Heart right ventricle (tissue), 16 donors: ENCODE measurements around the gene SLC4A2. TPM values are rescaled to one million over a fixed set of nuclear protein-coding genes. Genes with fewer than 3 reads are reported as not detected.
A peak's percentile ranks its signal among the peaks of the same experiment; 100 is the strongest.

ENCODE experiments used
- ATAC-seq, 8 donors: fragments of 200-7000 bp; cut with Tn5 transposase; one replicate each; pipeline ENCODE4 v1.9.1; 2020; ENCODE audit warnings: mild to moderate bottlenecking in 8 of 8, moderate library complexity in 8 of 8, moderate number of reproducible peaks in 1 of 8
- DNase-seq, 2 donors: peaks; one replicate each; pipeline ENCODE4 v3.0.0-alpha.2; 2020
- H3K27ac ChIP-seq, 10 donors: fragments of 200-600 bp; sonication (generic) in 2 of 10; one replicate each; pipeline versions ENCODE4 v1.5.0 to v1.8.0; 2020 to 2022; ENCODE audit warnings: mild to moderate bottlenecking in 3 of 10
- H3K27me3 ChIP-seq, 7 donors: fragments of 200-600 bp; one replicate each; pipeline ENCODE4 v1.8.0; 2021 to 2022; ENCODE audit warnings: mild to moderate bottlenecking in 2 of 7
- H3K36me3 ChIP-seq, 9 donors: fragments of 200-600 bp; sonication (generic) in 1 of 9; one replicate each; pipeline versions ENCODE4 v1.5.0 to v1.8.0; 2020 to 2022; ENCODE audit warnings: mild to moderate bottlenecking in 2 of 9
- H3K4me1 ChIP-seq, 9 donors: fragments of 200-600 bp; sonication (generic) in 1 of 9; one replicate each; pipeline versions ENCODE4 v1.5.0 to v1.8.0; 2020 to 2022; ENCODE audit warnings: mild to moderate bottlenecking in 4 of 9
- H3K4me3 ChIP-seq, 10 donors: fragments of 200-600 bp; sonication (generic) in 2 of 10; one replicate each; pipeline versions ENCODE4 v1.5.0 to v1.8.0; 2020 to 2022; ENCODE audit warnings: mild to moderate bottlenecking in 7 of 10, moderate library complexity in 2 of 10
- H3K9me3 ChIP-seq, 11 donors: fragments of 200-600 bp in 10 of 11; sonication (generic) in 2 of 11; one replicate each; pipeline versions ENCODE4 v1.5.0 to v1.8.0; 2013 to 2022; ENCODE audit warnings: mild to moderate bottlenecking in 2 of 11, control low read depth in 1 of 11, moderate library complexity in 1 of 11
- WGBS, 2 donors: extraction: QIAGEN DNeasy Blood & Tissue Kit; methylation state at CpG; one replicate each; pipeline ENCODE4 v1.1.7; 2013; ENCODE audit warnings: inconsistent platforms in 1 of 2; 5-methylcytosine and 5-hydroxymethylcytosine counted together
- intact Hi-C, 10 donors: fragments of 100-400 bp; cut with DNase I; formaldehyde crosslinking; loops; one replicate each; pipeline versions ENCODE4 v1.11.1 to v1.14.2; 2022
- polyA plus RNA-seq, 2 donors: library from polyadenylated mRNA; stranded (reverse); fragments of 200-250 nt; gene quantifications; one replicate each; pipeline ENCODE4 v1.2.3, GENCODE V29; 2013
- total RNA-seq, 10 donors: library from RNA; stranded (reverse); fragmentation: NEBNext Ultra II Directional in 3 of 10; extraction: Animal tissue kit (Norgen Biotek cat#: 25700) in 3 of 10; gene quantifications; one replicate each; pipeline versions ENCODE4 v1.2.1 to v1.2.4, GENCODE V29; 2021 to 2023
- TF ChIP-seq, protein P1 (sequence below), 9 donors: fragments of 200-600 bp; sonication (generic) in 2 of 9; IDR thresholded peaks; one replicate each; pipeline versions ENCODE4 v1.5.0 to v1.8.0; 2021 to 2022; ENCODE audit warnings: antibody characterized with exemption in 9 of 9, mild to moderate bottlenecking in 5 of 9, moderate library complexity in 1 of 9
- donor health status: Arrhythmogenic right ventricular cardiomyopathy.
- donor health status: ischemic (EF 13 %, LVEDD 7.1; RV severe dilation, severe dysfunction).
- donor health status: healthy with polysubstance abuse.
- donor health status: DM: no; HTN: yes; CAD: no.
- donor health status: DM: no; HTN: no; CAD: no.
- donor health status: ischemic (EF 25% LVEDD 6.9; RV normal size, moderate dysfunction).
- donor health status: ischemic (EF 25% LVEDD 5.7; RV mildly dilated, moderate dysfunction).
- donor health status: healthy.
- donor health status: DM: yes; HTN: yes; CAD: no.
- donor health status: Ischemic cardiomyopathy.
- donor health status: ischemic (EF 35%, LVEDD 5.7; RV mildly dilated, moderate dysfunction).
- donor health status: nonischemic (EF 11% LVEDD 7.7; RV severe dilation, severe dysfunction).
- donor health status: DM: yes; HTN: yes; CAD: no.
- donor health status: PGD.
- donor health status: ischemic (EF 29% LVEDD 5.4; RV normal size, mild dysfunction).
- donor health status: nonischemic (EF 23%, LVEDD 6.1; RV moderate dilation, normal function).

Gene SLC4A2
- total and polyA plus RNA-seq, 12 donors, result 36.0 to 109 (median 54.6) TPM

- no peaks in the 10 kb centered on the region for H3K9me3 ChIP-seq
- H3K4me3 ChIP-seq, result no peak overlapping the region
- H3K36me3 ChIP-seq, result peaks cover 0 to 7% (median 0%) of the 10 kb centered on the region in 9 donors
- ATAC-seq, result no peak
- 87 to 91% methylated on average over 6 of the region's 6 CpGs for WGBS, 2 donors
- no peak overlapping the region for H3K27ac ChIP-seq
- no peak for DNase-seq
- intact Hi-C loops, result loop anchor here in 2 of 10 donors (2.0 to 10.0 kb wide), 2 partner anchors 25 to 59 kb away; no protein-coding TSS in a partner anchor
- H3K27me3 ChIP-seq, result no peaks in the 10 kb centered on the region
- TF ChIP-seq, protein P1, sequence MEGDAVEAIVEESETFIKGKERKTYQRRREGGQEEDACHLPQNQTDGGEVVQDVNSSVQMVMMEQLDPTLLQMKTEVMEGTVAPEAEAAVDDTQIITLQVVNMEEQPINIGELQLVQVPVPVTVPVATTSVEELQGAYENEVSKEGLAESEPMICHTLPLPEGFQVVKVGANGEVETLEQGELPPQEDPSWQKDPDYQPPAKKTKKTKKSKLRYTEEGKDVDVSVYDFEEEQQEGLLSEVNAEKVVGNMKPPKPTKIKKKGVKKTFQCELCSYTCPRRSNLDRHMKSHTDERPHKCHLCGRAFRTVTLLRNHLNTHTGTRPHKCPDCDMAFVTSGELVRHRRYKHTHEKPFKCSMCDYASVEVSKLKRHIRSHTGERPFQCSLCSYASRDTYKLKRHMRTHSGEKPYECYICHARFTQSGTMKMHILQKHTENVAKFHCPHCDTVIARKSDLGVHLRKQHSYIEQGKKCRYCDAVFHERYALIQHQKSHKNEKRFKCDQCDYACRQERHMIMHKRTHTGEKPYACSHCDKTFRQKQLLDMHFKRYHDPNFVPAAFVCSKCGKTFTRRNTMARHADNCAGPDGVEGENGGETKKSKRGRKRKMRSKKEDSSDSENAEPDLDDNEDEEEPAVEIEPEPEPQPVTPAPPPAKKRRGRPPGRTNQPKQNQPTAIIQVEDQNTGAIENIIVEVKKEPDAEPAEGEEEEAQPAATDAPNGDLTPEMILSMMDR (IDR thresholded peaks at IDR 0.05), result no peak
- H3K4me1 ChIP-seq, result peaks cover 22 to 40% (median 33%) of the 10 kb centered on the region in 9 donors
Measured at GRCh38 chr7:151056283-151056665, 3.1 kb upstream of the SLC4A2 start.

GRCh38 chr7:151056666-151057505, 2.5 kb upstream of the SLC4A2 start:
- DNase-seq (no peak), ATAC-seq (no peak)
- H3K4me3 ChIP-seq, result peak overlapping the region; percentile 7 to 95 (median 74)
- TF ChIP-seq, protein P1 (IDR thresholded peaks at IDR 0.05), result no peak
- H3K36me3 ChIP-seq, result peaks cover 0 to 10% (median 0%) of the 10 kb centered on the region in 9 donors
- peaks cover 26 to 42% (median 38%) of the 10 kb centered on the region in 9 donors for H3K4me1 ChIP-seq
- no peaks in the 10 kb centered on the region for H3K27me3 ChIP-seq
- WGBS, 2 donors, result 40 to 41% methylated on average over 29 of the region's 29 CpGs
- intact Hi-C loops, result loop anchor here in 2 of 10 donors (2.0 to 10.0 kb wide), 2 partner anchors 26 to 58 kb away; no protein-coding TSS in a partner anchor
- H3K9me3 ChIP-seq, result no peaks in the 10 kb centered on the region
- peak overlapping the region in 1 of 10 donors; percentile 98 for H3K27ac ChIP-seq

DNA sequence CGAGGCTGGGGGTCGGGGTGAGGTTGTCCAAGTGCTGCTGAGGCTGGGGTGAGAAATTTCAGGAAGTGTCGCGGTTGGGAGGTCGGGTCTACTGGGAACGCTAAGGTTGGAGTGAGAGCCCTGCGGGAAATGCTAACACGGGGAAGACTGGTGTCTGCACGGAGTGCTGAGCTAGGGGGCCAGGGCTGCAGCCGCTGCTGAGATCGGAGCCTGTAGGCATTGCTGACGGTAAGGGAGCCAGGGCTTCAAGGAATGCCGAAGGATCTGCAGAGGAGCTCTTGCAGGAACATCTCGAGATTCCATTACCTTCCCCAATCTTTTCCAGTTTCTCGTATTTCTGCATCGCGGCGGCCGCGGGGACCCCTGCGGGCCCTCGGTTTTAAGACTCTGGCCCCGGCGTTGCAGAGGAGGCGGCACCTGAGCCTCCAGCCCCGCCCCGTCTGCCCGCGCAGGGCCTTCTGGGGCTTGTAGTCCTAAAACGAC, 1.8 kb upstream of the SLC4A2 start, which contains the start of gene CDK5:
Gene CDK5 (minus strand): TSS at position 392 of the 483 bp plus-strand sequence. CDS start 49 bp downstream, at position 343.
- 0 to 1% methylated on average over 30 of the region's 30 CpGs for WGBS, 2 donors
- Histone ChIP-seq H3K4me1 (peaks cover 30 to 49% (median 45%) of the 10 kb centered on the region in 9 donors), H3K27me3 (no peaks in the 10 kb centered on the region), H3K4me3 (peak within 1 kb of the TSS; percentile 22 to 95 (median 88)), H3K9me3 (no peaks in the 10 kb centered on the region), H3K27ac (peak within 1 kb of the TSS; percentile 94 to 98 (median 97)), H3K36me3 (peaks cover 0 to 12% (median 0%) of the 10 kb centered on the region in 9 donors)
- intact Hi-C loops, result loop anchor here in 2 of 10 donors (2.0 to 10.0 kb wide), 2 partner anchors 27 to 57 kb away; no protein-coding TSS in a partner anchor
- DNase-seq (no peak), ATAC-seq (peak in 5 of 8 donors; percentile 0 to 1 (median 1))
- TF ChIP-seq, protein P1 (IDR thresholded peaks at IDR 0.05), result no peak
